ENCODE data around the gene MIR17HG.

DNA sequence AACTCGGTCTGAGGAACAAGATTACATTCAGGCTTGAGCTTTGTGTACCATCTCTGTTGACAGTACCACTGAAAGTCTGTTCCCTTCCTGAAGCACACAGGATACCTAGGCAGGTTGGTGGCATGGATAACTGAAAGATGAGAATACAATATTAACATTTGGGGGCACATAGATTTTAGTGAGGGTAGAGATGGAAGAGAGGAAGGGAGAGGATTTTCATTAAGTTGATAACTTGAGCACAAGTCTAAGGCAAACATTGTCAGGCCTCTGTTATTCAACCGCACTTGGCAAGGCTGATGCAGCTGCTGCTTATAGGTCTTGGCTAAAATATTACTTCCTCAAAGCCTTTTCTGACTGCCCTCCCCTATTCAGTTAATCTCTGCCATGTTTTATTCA, 10.9 kb downstream of the MIR17HG start:
- no peak for TF ChIP-seq EZH2 (IDR thresholded peaks at IDR 0.05; ENCODE audit: borderline replicate concordance, low read length)
- TF ChIP-seq, protein P1, sequence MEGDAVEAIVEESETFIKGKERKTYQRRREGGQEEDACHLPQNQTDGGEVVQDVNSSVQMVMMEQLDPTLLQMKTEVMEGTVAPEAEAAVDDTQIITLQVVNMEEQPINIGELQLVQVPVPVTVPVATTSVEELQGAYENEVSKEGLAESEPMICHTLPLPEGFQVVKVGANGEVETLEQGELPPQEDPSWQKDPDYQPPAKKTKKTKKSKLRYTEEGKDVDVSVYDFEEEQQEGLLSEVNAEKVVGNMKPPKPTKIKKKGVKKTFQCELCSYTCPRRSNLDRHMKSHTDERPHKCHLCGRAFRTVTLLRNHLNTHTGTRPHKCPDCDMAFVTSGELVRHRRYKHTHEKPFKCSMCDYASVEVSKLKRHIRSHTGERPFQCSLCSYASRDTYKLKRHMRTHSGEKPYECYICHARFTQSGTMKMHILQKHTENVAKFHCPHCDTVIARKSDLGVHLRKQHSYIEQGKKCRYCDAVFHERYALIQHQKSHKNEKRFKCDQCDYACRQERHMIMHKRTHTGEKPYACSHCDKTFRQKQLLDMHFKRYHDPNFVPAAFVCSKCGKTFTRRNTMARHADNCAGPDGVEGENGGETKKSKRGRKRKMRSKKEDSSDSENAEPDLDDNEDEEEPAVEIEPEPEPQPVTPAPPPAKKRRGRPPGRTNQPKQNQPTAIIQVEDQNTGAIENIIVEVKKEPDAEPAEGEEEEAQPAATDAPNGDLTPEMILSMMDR (IDR thresholded peaks at IDR 0.05; ENCODE audit: low read length): no peak

Data from OCI-LY1 (cell line).